Keratinocyte (primary cell): Measurements from ENCODE around the gene CLDN1. TPM values are rescaled to one million over a fixed set of nuclear protein-coding genes. Genes with fewer than 3 reads are reported as not detected.

Source experiments
- DNase-seq: peaks from one replicate; pipeline ENCODE4 v3.0.0-alpha.2; 2011; ENCODE audit warnings: low read depth, missing footprints, low spot score
- FAIRE-seq: peaks from 2 replicates; lab custom pipeline; 2011; peaks lifted over from hg19 to GRCh38; lab: Jason Lieb, UNC
- H2AFZ ChIP-seq: 2 replicates; pipeline ENCODE4 v1.6.0; 2012; ENCODE audit warnings: low read length, control low read depth, inconsistent platforms; ENCODE audit not compliant: control insufficient read depth
- H3K27ac ChIP-seq: 2 replicates; pipeline ENCODE4 v1.5.1; 2011; ENCODE audit warnings: low read length; ENCODE audit not compliant: control insufficient read depth, insufficient read depth
- H3K27me3 ChIP-seq: 3 replicates; pipeline ENCODE4 v1.6.0; 2011; ENCODE audit warnings: low read length; ENCODE audit not compliant: control insufficient read depth, insufficient read depth; ENCODE audit errors: extremely low read depth
- H3K36me3 ChIP-seq, 2 experiments: 2 replicates in 1 of 2; 3 replicates in 1 of 2; pipeline ENCODE4 v1.5.1; 2011; ENCODE audit warnings: low read length in 2 of 2, mild to moderate bottlenecking in 1 of 2; ENCODE audit not compliant: control insufficient read depth in 2 of 2, insufficient read depth in 2 of 2; ENCODE audit errors: extremely low read depth in 1 of 2
- H3K4me1 ChIP-seq: 3 replicates; pipeline ENCODE4 v1.5.1; 2011; ENCODE audit warnings: low read length; ENCODE audit not compliant: control insufficient read depth, insufficient read depth; ENCODE audit errors: extremely low read depth
- H3K4me2 ChIP-seq: 3 replicates; pipeline ENCODE4 v1.6.0; 2011; ENCODE audit warnings: low read depth, low read length; ENCODE audit not compliant: control insufficient read depth, insufficient read depth; ENCODE audit errors: extremely low read depth
- H3K4me3 ChIP-seq, 3 experiments: fragments of 200-600 bp in 1 of 3; sonication (generic) in 1 of 3; 2 replicates in 2 of 3; 3 replicates in 1 of 3; pipeline ENCODE4 v1.5.1; 2011 to 2016; ENCODE audit warnings: low read length in 3 of 3, mild to moderate bottlenecking in 3 of 3, control low read depth in 2 of 3, inconsistent platforms in 1 of 3, low read depth in 1 of 3, mixed read lengths in 1 of 3, mixed run types in 1 of 3, moderate library complexity in 1 of 3; ENCODE audit not compliant: control insufficient read depth in 2 of 3, insufficient read depth in 2 of 3; ENCODE audit errors: extremely low read depth in 1 of 3
- H3K79me2 ChIP-seq: 2 replicates; pipeline ENCODE4 v1.6.0; 2012; ENCODE audit warnings: low read length; ENCODE audit not compliant: control insufficient read depth, insufficient read depth
- H3K9ac ChIP-seq: 3 replicates; pipeline ENCODE4 v1.6.0; 2011; ENCODE audit warnings: low read length; ENCODE audit not compliant: control insufficient read depth, insufficient read depth; ENCODE audit errors: extremely low read depth
- H3K9me1 ChIP-seq: 3 replicates; pipeline ENCODE4 v1.6.0; 2011; ENCODE audit warnings: low read length; ENCODE audit not compliant: control insufficient read depth, insufficient read depth; ENCODE audit errors: extremely low read depth
- H3K9me3 ChIP-seq: 2 replicates; pipeline ENCODE4 v1.5.1; 2012; ENCODE audit warnings: low read depth, low read length; ENCODE audit not compliant: control insufficient read depth
- H4K20me1 ChIP-seq: 3 replicates; pipeline ENCODE4 v1.6.0; 2011; ENCODE audit warnings: low read length; ENCODE audit not compliant: control insufficient read depth, insufficient read depth; ENCODE audit errors: extremely low read depth
- EZH2 ChIP-seq: IDR thresholded peaks from one replicate; pipeline ENCODE4 v1.6.1; 2012; ENCODE audit warnings: inconsistent platforms, mild to moderate bottlenecking, low read length, moderate library complexity
- dilution Hi-C: fragments of 300-500 bp; cut with MboI; formaldehyde crosslinking; loops from one replicate; pipeline ENCODE4 v1.7.0; 2020; ENCODE audit warnings: low sequenced_read_pairs; ENCODE audit not compliant: extremely low pct_ligation_motif_present
- polyA plus RNA-seq, 5 experiments: library from polyadenylated mRNA; depleted of rRNA in 3 of 5; stranded (reverse) in 3 of 5; stranded (forward) in 1 of 5; unstranded in 1 of 5; fragments of >200 nt; gene quantifications; 1 replicate in 1 of 5; 2 replicates in 3 of 5; 3 replicates in 1 of 5; pipeline versions ENCODE4 v1.2.1 to v1.2.3, GENCODE V29; 2011 to 2012; ENCODE audit warnings: missing spikeins in 2 of 5, low read depth in 1 of 5, low replicate concordance in 1 of 5
- TF ChIP-seq, protein P1 (sequence below), 3 experiments: IDR thresholded peaks in 1 of 3; conservative IDR thresholded peaks in 1 of 3; optimal IDR thresholded peaks in 1 of 3; 2 replicates in 2 of 3; 3 replicates in 1 of 3; pipeline versions ENCODE3 to v1.5.1; 2011; ENCODE audit warnings: low read length in 3 of 3, mild to moderate bottlenecking in 3 of 3, moderate library complexity in 2 of 3, control low read depth in 1 of 3, inconsistent platforms in 1 of 3; ENCODE audit not compliant: insufficient read depth in 2 of 3; ENCODE audit errors: extremely low read depth in 1 of 3

Gene CLDN1
- polyA plus RNA-seq, 1 donor (not counting 4 experiments of a cell fraction or from before 2014, with no cell fraction given), result 218 TPM

DNA sequence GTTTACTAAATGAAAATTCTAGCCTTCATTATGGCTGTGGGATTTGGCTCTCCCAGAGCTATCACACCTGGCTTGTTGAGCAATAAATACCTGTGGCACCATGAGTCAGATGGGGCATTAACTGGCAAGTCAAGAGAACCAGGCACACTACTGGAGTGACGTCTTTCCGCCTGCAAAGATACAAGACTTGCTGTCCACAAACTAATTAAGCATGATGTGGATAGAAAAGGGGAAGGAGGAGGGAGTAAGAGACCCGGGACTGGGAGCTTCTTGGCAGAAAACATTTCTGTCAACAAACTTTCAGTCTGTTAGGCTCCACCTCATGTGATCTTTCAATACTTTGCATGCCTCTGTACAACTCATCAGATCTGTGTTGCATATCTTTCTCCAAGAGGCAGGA, 56.5 kb downstream of the CLDN1 start:
- H3K4me1 ChIP-seq, result peaks cover 34% of the 10 kb centered on the region
- no peaks in the 10 kb centered on the region for H3K36me3 ChIP-seq
- dilution Hi-C loops, result no loop called here
- H3K4me3 ChIP-seq, result no peak overlapping the region
- H3K27ac ChIP-seq, result peak overlapping the region; percentile 87
- no peaks in the 10 kb centered on the region for H3K9me3 ChIP-seq
- peak overlapping the region; percentile 14 for H2AFZ ChIP-seq
- no peaks in the 10 kb centered on the region for H3K27me3 ChIP-seq
- no peaks in the 10 kb centered on the region for H4K20me1 ChIP-seq
- TF ChIP-seq, protein P1, sequence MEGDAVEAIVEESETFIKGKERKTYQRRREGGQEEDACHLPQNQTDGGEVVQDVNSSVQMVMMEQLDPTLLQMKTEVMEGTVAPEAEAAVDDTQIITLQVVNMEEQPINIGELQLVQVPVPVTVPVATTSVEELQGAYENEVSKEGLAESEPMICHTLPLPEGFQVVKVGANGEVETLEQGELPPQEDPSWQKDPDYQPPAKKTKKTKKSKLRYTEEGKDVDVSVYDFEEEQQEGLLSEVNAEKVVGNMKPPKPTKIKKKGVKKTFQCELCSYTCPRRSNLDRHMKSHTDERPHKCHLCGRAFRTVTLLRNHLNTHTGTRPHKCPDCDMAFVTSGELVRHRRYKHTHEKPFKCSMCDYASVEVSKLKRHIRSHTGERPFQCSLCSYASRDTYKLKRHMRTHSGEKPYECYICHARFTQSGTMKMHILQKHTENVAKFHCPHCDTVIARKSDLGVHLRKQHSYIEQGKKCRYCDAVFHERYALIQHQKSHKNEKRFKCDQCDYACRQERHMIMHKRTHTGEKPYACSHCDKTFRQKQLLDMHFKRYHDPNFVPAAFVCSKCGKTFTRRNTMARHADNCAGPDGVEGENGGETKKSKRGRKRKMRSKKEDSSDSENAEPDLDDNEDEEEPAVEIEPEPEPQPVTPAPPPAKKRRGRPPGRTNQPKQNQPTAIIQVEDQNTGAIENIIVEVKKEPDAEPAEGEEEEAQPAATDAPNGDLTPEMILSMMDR (optimal IDR thresholded peaks at IDR 0.05 in 1 of 3, IDR thresholded peaks at IDR 0.05 in 1 of 3, conservative IDR thresholded peaks at IDR 0.05 in 1 of 3; ENCODE audit: extremely low read depth in 1 of 3, insufficient read depth in 2 of 3, low read length in 3 of 3), result no peak
- no peak for TF ChIP-seq EZH2
- FAIRE-seq (peak; percentile 98), DNase-seq (peak; percentile 92)
- H3K4me2 ChIP-seq, result peak overlapping the region; percentile 55
- no peaks in the 10 kb centered on the region for H3K9me1 ChIP-seq
- H3K9ac ChIP-seq, result peak overlapping the region; percentile 26
- H3K79me2 ChIP-seq, result no peaks in the 10 kb centered on the region

DNA sequence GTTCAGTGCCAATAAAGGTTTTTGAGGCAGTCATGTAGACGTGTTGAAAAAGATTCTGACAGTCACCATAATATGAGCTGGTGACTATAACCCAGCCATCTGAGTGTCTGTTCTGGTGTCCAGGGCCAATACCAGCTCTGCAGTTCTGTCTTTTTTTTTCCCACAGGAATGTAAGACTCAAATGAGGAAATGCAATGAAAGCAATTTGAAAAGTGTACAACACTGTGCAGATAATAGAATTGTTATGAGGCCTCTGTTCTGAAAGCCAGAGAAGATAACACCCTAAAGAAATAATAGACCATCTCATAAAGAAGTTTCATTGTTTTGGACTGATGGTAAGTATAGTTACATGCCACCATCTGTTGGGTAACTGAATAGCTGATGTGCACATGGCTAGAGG, 57.1 kb downstream of the CLDN1 start:
- Histone ChIP-seq H3K4me2 (peak overlapping the region; percentile 49), H4K20me1 (no peaks in the 10 kb centered on the region), H3K79me2 (no peaks in the 10 kb centered on the region), H3K27ac (peak overlapping the region; percentile 87), H3K27me3 (no peaks in the 10 kb centered on the region), H3K9me1 (no peaks in the 10 kb centered on the region), H3K4me1 (peaks cover 36% of the 10 kb centered on the region), H3K9me3 (no peaks in the 10 kb centered on the region), H2AFZ (peak overlapping the region; percentile 30), H3K4me3 (no peak overlapping the region), H3K36me3 (no peaks in the 10 kb centered on the region), H3K9ac (peak overlapping the region; percentile 26)
- FAIRE-seq, result peak; percentile 56
- TF ChIP-seq EZH2, result no peak
- TF ChIP-seq, protein P1 (optimal IDR thresholded peaks at IDR 0.05 in 1 of 3, IDR thresholded peaks at IDR 0.05 in 1 of 3, conservative IDR thresholded peaks at IDR 0.05 in 1 of 3; ENCODE audit: extremely low read depth in 1 of 3, insufficient read depth in 2 of 3, low read length in 3 of 3), result no peak
- DNase-seq, result no peak
- dilution Hi-C loops, result no loop called here
